Neural cell (in vitro differentiated cells): ENCODE data around the gene MTF2.

Experiments
- RAD21 ChIP-seq: fragments of 450-650 bp; conservative IDR thresholded peaks from 2 replicates; pipeline ENCODE4 v1.6.1; 2014; ENCODE audit warnings: antibody characterized with exemption, mild to moderate bottlenecking, moderate library complexity
- TF ChIP-seq, protein P1 (sequence below): fragments of 450-650 bp; IDR thresholded peaks from 2 replicates; pipeline ENCODE4 v1.5.1; 2014; ENCODE audit warnings: antibody characterized with exemption, mild to moderate bottlenecking, moderate library complexity; ENCODE audit not compliant: poor library complexity, severe bottlenecking

DNA sequence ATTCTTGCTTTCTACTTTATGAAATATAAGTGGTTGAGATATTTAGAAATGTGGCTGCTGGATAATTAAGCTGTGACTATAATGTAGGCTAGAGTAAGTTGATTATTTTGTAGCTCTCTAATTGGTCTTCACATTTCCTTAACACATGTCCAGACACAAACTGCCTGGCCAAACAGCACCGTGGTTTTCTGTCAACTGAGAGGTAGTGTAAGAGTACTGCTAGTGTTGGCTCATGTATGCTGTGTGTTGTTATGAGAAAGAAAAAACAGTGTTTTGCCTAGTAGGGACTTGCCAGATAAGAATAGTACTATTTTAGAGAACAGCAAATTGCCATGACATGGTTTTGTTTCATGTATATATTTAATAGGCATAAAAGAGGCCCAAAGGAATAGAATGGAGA is 64.1 kb downstream of the MTF2 start:
- TF ChIP-seq, protein P1, sequence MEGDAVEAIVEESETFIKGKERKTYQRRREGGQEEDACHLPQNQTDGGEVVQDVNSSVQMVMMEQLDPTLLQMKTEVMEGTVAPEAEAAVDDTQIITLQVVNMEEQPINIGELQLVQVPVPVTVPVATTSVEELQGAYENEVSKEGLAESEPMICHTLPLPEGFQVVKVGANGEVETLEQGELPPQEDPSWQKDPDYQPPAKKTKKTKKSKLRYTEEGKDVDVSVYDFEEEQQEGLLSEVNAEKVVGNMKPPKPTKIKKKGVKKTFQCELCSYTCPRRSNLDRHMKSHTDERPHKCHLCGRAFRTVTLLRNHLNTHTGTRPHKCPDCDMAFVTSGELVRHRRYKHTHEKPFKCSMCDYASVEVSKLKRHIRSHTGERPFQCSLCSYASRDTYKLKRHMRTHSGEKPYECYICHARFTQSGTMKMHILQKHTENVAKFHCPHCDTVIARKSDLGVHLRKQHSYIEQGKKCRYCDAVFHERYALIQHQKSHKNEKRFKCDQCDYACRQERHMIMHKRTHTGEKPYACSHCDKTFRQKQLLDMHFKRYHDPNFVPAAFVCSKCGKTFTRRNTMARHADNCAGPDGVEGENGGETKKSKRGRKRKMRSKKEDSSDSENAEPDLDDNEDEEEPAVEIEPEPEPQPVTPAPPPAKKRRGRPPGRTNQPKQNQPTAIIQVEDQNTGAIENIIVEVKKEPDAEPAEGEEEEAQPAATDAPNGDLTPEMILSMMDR, result no peak
- TF ChIP-seq RAD21, result no peak
